ENCODE measurements around the gene FOXQ1.

Gene FOXQ1

GRCh38 chr6:1263850-1264377 is 48.0 kb upstream of the FOXQ1 start:
- Histone ChIP-seq H3K79me2 (ENCODE audit: low read length) (no peaks in the 10 kb centered on the region), H3K9ac (ENCODE audit: low read length) (no peak overlapping the region), H2AFZ (ENCODE audit: low read depth, low read length) (no peak overlapping the region), H3K4me2 (ENCODE audit: low read length) (no peak overlapping the region), H3K27me3 (ENCODE audit: low read depth, low read length) (peaks cover 12% of the 10 kb centered on the region; the same call in 1 of the 2 replicates), H4K20me1 (ENCODE audit: insufficient read depth, low read length) (no peaks in the 10 kb centered on the region), H3K4me1 (ENCODE audit: low read length) (no peaks in the 10 kb centered on the region), H3K9me3 (ENCODE audit: insufficient read depth, low read length) (no peaks in the 10 kb centered on the region), H3K27ac (ENCODE audit: low read length) (no peak overlapping the region), H3K4me3 (ENCODE audit: low read length) (no peak overlapping the region), H3K36me3 (replicated peaks; ENCODE audit: low read depth, low read length) (no peaks in the 10 kb centered on the region)
- TF ChIP-seq EZH2phosphoT487 (IDR thresholded peaks at IDR 0.05; ENCODE audit: low read depth) (no peak), CTCF (IDR thresholded peaks at IDR 0.05; ENCODE audit: low read depth, low read length) (no peak)

DNA sequence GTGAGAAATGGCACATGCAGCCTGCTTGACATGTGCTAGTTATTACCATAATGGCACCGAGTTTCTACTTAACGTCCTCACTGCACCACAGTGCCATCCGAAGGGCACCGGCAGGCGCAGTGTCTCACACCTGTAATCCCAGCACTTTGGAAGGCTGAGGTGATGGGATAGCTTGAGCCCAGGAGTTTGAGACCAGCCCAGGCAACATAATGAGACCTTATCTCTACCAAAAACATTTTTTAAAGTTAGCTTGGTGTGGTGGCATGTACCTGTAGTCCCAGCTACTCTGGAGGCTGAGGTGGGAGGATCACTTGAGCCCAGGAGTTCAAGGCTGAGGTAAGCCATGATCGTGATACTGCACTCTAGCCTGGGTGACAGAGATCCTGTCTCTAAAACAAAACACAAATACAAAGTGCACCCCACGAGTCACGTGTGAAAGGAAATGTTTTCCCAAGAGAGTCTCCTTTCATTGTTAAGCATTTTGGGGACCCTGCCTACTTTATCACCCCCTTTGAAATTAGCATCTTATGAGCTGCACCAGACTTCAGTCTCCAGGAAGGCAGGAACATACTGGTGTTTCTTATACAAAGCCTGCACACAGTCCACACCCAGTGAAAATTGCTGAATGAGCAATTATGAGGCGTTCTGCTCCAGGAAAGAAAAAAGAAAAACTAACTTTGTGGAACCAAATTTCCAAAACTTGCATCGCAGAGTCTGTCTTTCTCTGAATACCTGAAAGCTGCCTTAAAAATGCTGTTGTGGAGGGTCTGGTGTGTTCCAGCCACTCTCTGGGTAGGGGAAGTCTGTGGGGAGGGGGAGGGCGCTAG is 47.1 kb upstream of the FOXQ1 start:
- Histone ChIP-seq H3K4me2 (ENCODE audit: low read length) (no peak overlapping the region), H3K36me3 (replicated peaks; ENCODE audit: low read depth, low read length) (no peaks in the 10 kb centered on the region), H3K9ac (ENCODE audit: low read length) (no peak overlapping the region), H3K27ac (ENCODE audit: low read length) (no peak overlapping the region), H3K4me1 (ENCODE audit: low read length) (no peaks in the 10 kb centered on the region), H3K4me3 (ENCODE audit: low read length) (no peak overlapping the region), H4K20me1 (ENCODE audit: insufficient read depth, low read length) (no peaks in the 10 kb centered on the region), H2AFZ (ENCODE audit: low read depth, low read length) (no peak overlapping the region), H3K79me2 (ENCODE audit: low read length) (no peaks in the 10 kb centered on the region), H3K9me3 (ENCODE audit: insufficient read depth, low read length) (no peaks in the 10 kb centered on the region), H3K27me3 (ENCODE audit: low read depth, low read length) (peaks cover 12% of the 10 kb centered on the region; the same call in 1 of the 2 replicates)
- no peak for TF ChIP-seq CTCF (IDR thresholded peaks at IDR 0.05; ENCODE audit: low read depth, low read length)
- no peak for TF ChIP-seq EZH2phosphoT487 (IDR thresholded peaks at IDR 0.05; ENCODE audit: low read depth)

GRCh38 chr6:1266686-1267056 is 45.2 kb upstream of the FOXQ1 start:
- Histone ChIP-seq H2AFZ (ENCODE audit: low read depth, low read length) (no peak overlapping the region), H3K27ac (ENCODE audit: low read length) (no peak overlapping the region), H3K4me1 (ENCODE audit: low read length) (no peaks in the 10 kb centered on the region), H3K4me3 (ENCODE audit: low read length) (no peak overlapping the region), H3K9ac (ENCODE audit: low read length) (no peak overlapping the region), H3K9me3 (ENCODE audit: insufficient read depth, low read length) (no peaks in the 10 kb centered on the region), H3K36me3 (replicated peaks; ENCODE audit: low read depth, low read length) (no peaks in the 10 kb centered on the region), H3K4me2 (ENCODE audit: low read length) (no peak overlapping the region), H3K79me2 (ENCODE audit: low read length) (no peaks in the 10 kb centered on the region), H3K27me3 (ENCODE audit: low read depth, low read length) (peaks cover 12% of the 10 kb centered on the region; the same call in 1 of the 2 replicates), H4K20me1 (ENCODE audit: insufficient read depth, low read length) (no peaks in the 10 kb centered on the region)
- TF ChIP-seq EZH2phosphoT487 (IDR thresholded peaks at IDR 0.05; ENCODE audit: low read depth) (no peak), CTCF (IDR thresholded peaks at IDR 0.05; ENCODE audit: low read depth, low read length) (no peak)

- H3K27me3 ChIP-seq (ENCODE audit: low read depth, low read length) = peaks cover 12% of the 10 kb centered on the region; the same call in 1 of the 2 replicates
- H3K27ac ChIP-seq (ENCODE audit: low read length) = no peak overlapping the region
- H3K9me3 ChIP-seq (ENCODE audit: insufficient read depth, low read length) = no peaks in the 10 kb centered on the region
- H3K79me2 ChIP-seq (ENCODE audit: low read length) = no peaks in the 10 kb centered on the region
- H3K36me3 ChIP-seq (replicated peaks; ENCODE audit: low read depth, low read length) = no peaks in the 10 kb centered on the region
- H3K4me1 ChIP-seq (ENCODE audit: low read length) = no peaks in the 10 kb centered on the region
- no peak overlapping the region for H2AFZ ChIP-seq (ENCODE audit: low read depth, low read length)
- H3K4me2 ChIP-seq (ENCODE audit: low read length) = no peak overlapping the region
- no peak for TF ChIP-seq CTCF (IDR thresholded peaks at IDR 0.05; ENCODE audit: low read depth, low read length)
- H4K20me1 ChIP-seq (ENCODE audit: insufficient read depth, low read length) = no peaks in the 10 kb centered on the region
- H3K9ac ChIP-seq (ENCODE audit: low read length) = no peak overlapping the region
- no peak overlapping the region for H3K4me3 ChIP-seq (ENCODE audit: low read length)
Observed at GRCh38 chr6:1267057-1267732, 44.7 kb upstream of the FOXQ1 start.
